ENCODE data around the gene DLEC1.

The DLEC1 gene

DNA sequence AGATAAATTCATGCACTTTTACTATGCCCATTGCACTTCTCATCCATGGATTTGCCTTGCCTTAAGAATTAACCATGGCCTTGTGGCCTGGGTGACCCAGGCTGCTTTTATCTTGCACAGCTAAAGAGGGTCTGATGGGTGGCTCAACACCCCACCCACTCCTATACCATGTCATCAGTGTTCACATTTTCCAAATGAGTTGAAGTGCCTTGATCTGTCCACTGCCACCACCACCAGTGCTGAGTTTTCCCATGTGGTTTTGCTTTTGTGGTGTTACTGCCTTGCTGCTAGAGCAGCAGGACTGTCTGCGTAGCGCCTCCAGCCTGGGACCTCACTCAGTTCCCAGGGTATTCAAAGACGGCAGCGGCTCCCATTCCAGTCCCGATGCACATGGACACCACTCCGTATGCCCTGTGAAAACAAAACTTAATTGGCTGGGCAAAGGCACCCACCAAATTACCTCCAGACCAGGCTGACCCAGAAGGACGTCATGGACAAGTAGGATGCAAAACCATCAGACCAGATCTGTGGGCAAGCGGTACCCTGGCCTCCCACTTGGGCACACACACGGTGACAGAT is 83.8 kb downstream of the DLEC1 start:
- Histone ChIP-seq H3K9ac (ENCODE audit: insufficient read length, low read depth) (no peak overlapping the region), H3K4me1 (ENCODE audit: insufficient read depth, insufficient read length) (no peaks in the 10 kb centered on the region), H3K9me3 (ENCODE audit: insufficient read depth, low read length) (no peaks in the 10 kb centered on the region), H3K4me3 (ENCODE audit: insufficient read length, low read depth) (no peak overlapping the region), H3K36me3 (ENCODE audit: insufficient read depth, insufficient read length, low read length) (peaks cover 87% of the 10 kb centered on the region), H3K27me3 (ENCODE audit: insufficient read depth, insufficient read length) (no peaks in the 10 kb centered on the region)
- TF ChIP-seq YY1 (IDR thresholded peaks at IDR 0.05; ENCODE audit: insufficient read depth, insufficient read length), result no peak
- TF ChIP-seq SUZ12 (IDR thresholded peaks at IDR 0.05; ENCODE audit: extremely low read depth, insufficient read depth, insufficient read length), result no peak
- TF ChIP-seq ZNF274 (IDR thresholded peaks at IDR 0.05; ENCODE audit: low read depth, low read length), result no peak
- DNase-seq (ENCODE audit: low read depth, low spot score), result no peak

DNA sequence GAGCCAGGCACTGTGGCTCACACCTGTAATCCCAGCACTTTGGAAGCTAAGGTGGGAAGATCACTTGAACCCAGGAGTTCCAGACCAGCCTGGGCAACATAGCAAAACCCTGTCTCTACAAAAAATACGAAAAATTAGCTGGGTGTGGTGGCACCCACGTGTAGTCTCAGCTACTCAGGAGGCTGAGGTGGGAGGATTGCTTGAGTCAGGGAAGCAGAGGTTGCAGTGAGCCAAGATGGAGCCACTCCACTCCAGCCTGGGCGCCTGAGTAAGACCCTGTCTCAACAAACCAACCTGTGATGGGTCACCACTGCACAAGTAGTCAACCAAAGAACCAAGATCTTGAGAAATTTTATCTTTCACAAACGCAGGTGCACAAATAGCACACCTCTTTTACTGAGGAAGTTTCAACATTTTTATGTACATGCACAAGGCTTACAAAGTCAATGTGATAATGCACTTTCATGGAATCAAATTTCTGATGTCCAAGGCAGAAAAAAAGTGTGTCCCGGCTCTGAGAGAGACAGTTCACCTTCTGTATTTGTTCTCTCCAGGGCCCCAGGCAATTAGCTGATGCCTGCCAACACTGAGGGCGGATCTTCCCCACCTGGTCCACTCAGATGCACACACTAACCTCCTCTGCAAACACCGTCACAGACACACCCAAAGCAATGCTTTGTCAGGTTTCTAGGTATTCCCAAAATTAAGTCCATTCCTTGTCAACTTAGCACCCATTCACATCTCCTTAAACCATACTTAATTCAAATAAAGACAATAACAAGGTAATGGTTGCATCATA is 85.5 kb downstream of the DLEC1 start:
- TF ChIP-seq SUZ12 (IDR thresholded peaks at IDR 0.05; ENCODE audit: extremely low read depth, insufficient read depth, insufficient read length) (no peak), YY1 (IDR thresholded peaks at IDR 0.05; ENCODE audit: insufficient read depth, insufficient read length) (no peak), ZNF274 (IDR thresholded peaks at IDR 0.05; ENCODE audit: low read depth, low read length) (no peak)
- H3K4me1 ChIP-seq (ENCODE audit: insufficient read depth, insufficient read length), result no peaks in the 10 kb centered on the region
- no peak for DNase-seq (ENCODE audit: low read depth, low spot score)
- H3K27me3 ChIP-seq (ENCODE audit: insufficient read depth, insufficient read length), result no peaks in the 10 kb centered on the region
- H3K9ac ChIP-seq (ENCODE audit: insufficient read length, low read depth), result no peak overlapping the region
- H3K36me3 ChIP-seq (ENCODE audit: insufficient read depth, insufficient read length, low read length), result peaks cover 92% of the 10 kb centered on the region
- H3K4me3 ChIP-seq (ENCODE audit: insufficient read length, low read depth), result no peak overlapping the region
- H3K9me3 ChIP-seq (ENCODE audit: insufficient read depth, low read length), result no peaks in the 10 kb centered on the region

DNA sequence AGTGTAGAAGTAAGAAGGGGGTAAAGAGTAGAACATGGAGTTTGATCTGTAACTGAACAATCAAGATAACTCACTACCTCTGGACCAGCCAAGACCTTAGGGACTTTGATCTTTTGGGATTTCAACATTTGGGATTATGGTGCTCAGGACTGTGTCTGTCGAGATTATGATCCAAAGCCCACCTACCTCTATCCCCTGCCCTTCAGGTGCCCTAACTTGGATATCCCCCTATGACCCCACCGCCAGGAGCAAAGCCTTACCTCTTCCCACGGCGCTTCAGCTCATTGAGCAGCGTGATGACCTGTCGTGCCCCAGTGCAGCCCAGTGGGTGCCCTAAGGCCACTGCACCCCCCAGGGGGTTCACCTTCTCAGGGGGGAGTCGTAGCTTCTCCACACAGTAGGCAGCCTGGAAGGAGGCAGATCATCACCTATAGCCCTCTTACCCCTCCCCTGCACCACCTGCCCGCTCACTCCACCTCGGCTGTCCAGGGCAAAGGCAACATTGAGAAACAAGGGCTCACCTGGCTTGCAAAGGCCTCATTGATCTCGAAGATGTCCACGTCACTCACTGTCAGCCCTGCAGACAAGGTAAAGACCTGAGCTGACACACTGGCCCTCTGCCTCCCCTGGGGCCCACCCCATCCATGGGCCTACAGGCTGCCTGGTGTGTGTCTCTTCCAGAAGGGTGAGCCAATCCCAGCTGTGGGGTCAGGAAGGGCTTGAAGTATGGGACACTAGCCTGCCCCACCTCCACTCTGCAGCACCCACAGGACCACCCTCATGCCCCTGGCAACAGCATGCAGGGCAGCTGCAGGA is 86.5 kb downstream of the DLEC1 start:
- Histone ChIP-seq H3K4me3 (ENCODE audit: insufficient read length, low read depth) (no peak overlapping the region), H3K4me1 (ENCODE audit: insufficient read depth, insufficient read length) (no peaks in the 10 kb centered on the region), H3K9me3 (ENCODE audit: insufficient read depth, low read length) (no peaks in the 10 kb centered on the region), H3K27me3 (ENCODE audit: insufficient read depth, insufficient read length) (no peaks in the 10 kb centered on the region), H3K36me3 (ENCODE audit: insufficient read depth, insufficient read length, low read length) (peaks cover 92% of the 10 kb centered on the region), H3K9ac (ENCODE audit: insufficient read length, low read depth) (no peak overlapping the region)
- no peak for DNase-seq (ENCODE audit: low read depth, low spot score)
- TF ChIP-seq ZNF274 (IDR thresholded peaks at IDR 0.05; ENCODE audit: low read depth, low read length) (no peak), YY1 (IDR thresholded peaks at IDR 0.05; ENCODE audit: insufficient read depth, insufficient read length) (no peak), SUZ12 (IDR thresholded peaks at IDR 0.05; ENCODE audit: extremely low read depth, insufficient read depth, insufficient read length) (no peak)

DNA sequence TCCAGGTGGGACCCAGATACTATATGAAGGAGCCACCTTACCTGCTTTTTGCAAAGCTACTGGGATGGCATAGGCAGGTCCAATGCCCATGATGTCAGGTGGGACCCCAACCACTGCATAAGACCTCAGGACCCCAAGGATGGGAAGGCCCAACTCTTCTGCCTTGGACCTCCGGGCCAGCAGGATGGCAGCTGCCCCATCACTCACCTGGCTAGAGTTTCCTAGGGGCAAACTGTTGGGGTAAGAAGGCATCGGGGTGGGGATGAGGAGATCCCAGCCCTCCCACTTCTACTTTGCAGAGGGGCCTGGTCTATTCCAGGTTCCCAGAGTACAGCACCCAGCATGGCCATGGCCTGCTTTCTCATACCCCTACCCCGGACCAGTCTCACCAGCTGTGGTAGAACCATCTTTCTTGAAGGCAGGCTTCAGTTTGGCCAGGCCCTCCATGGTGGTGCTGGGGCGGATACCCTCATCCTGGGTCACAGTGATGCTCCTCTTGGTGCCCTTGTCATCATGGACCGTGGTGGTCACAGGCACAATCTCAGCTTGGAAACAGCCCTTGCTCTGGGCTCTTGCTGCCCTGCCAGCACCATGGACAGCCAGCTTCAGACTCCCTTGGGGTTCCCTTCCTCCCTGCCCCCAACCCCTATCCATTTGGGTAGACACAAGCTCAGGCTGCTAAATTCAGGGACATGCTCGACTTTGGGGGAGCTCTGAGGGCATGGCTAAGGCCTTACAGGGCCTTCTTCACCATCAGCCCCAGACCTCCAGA is 87.3 kb downstream of the DLEC1 start:
- no peak for DNase-seq (ENCODE audit: low read depth, low spot score)
- H3K9me3 ChIP-seq (ENCODE audit: insufficient read depth, low read length), result no peaks in the 10 kb centered on the region
- TF ChIP-seq ZNF274 (IDR thresholded peaks at IDR 0.05; ENCODE audit: low read depth, low read length) (no peak), YY1 (IDR thresholded peaks at IDR 0.05; ENCODE audit: insufficient read depth, insufficient read length) (no peak), SUZ12 (IDR thresholded peaks at IDR 0.05; ENCODE audit: extremely low read depth, insufficient read depth, insufficient read length) (no peak)
- H3K9ac ChIP-seq (ENCODE audit: insufficient read length, low read depth), result no peak overlapping the region
- H3K4me3 ChIP-seq (ENCODE audit: insufficient read length, low read depth), result no peak overlapping the region
- no peaks in the 10 kb centered on the region for H3K4me1 ChIP-seq (ENCODE audit: insufficient read depth, insufficient read length)
- no peaks in the 10 kb centered on the region for H3K27me3 ChIP-seq (ENCODE audit: insufficient read depth, insufficient read length)
- peaks cover 93% of the 10 kb centered on the region for H3K36me3 ChIP-seq (ENCODE audit: insufficient read depth, insufficient read length, low read length)

DNA sequence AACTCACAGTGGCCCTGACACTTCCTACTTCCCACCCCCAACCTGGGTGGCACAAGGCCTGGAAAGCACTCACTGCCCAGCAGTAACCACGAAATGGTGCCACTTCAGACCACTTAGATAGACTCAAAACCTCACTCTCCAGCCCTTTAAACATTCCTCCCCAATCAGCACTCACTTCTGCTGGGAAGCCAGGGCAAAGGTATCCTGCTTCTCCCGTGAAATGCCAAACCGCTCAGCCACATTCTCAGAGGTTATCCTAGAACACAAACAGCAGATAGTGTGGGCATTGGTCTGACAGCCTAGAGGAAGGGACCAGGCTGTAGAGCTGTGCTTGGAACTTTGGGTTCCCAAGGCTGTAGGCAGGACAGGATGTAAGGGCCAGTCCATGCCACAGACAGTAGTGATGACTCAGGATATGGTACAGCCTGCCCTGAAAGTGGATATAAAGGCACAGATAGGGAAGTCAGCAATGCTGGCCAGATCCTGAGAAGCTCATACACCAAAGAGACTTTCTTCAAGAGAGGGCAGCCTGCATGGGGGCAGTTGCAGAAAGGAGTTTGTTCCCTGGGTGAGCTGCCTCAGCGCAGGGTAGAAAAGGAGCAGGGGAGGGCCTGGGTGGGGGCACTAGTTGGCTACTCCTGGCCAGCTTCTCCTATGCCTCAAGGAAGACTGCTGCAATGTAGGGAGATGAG is 88.7 kb downstream of the DLEC1 start:
- Histone ChIP-seq H3K36me3 (ENCODE audit: insufficient read depth, insufficient read length, low read length) (peaks cover 93% of the 10 kb centered on the region), H3K9me3 (ENCODE audit: insufficient read depth, low read length) (no peaks in the 10 kb centered on the region), H3K27me3 (ENCODE audit: insufficient read depth, insufficient read length) (no peaks in the 10 kb centered on the region), H3K4me1 (ENCODE audit: insufficient read depth, insufficient read length) (peaks cover 4% of the 10 kb centered on the region), H3K4me3 (ENCODE audit: insufficient read length, low read depth) (no peak overlapping the region), H3K9ac (ENCODE audit: insufficient read length, low read depth) (no peak overlapping the region)
- TF ChIP-seq YY1 (IDR thresholded peaks at IDR 0.05; ENCODE audit: insufficient read depth, insufficient read length), result no peak
- no peak for TF ChIP-seq ZNF274 (IDR thresholded peaks at IDR 0.05; ENCODE audit: low read depth, low read length)
- TF ChIP-seq SUZ12 (IDR thresholded peaks at IDR 0.05; ENCODE audit: extremely low read depth, insufficient read depth, insufficient read length), result no peak
- no peak for DNase-seq (ENCODE audit: low read depth, low spot score)

DNA sequence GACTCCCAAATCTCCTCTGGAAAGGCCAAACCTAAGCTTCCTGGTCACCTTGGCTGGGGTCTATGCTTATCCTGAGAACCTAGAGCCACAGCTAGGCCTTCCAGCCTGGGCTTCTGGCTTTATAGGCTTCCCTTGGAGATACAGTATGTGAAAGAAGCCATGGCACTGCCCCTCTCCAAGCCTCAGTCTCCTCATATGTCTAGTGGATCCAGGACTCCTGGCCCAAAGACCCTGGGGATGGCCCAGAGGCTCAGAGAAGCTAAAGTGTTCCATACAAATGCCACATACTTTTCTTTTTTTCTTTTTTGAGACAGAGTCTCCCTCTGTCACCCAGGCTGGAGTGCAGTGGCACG is 89.3 kb downstream of the DLEC1 start:
- no peak overlapping the region for H3K9ac ChIP-seq (ENCODE audit: insufficient read length, low read depth)
- H3K27me3 ChIP-seq (ENCODE audit: insufficient read depth, insufficient read length), result no peaks in the 10 kb centered on the region
- TF ChIP-seq ZNF274 (IDR thresholded peaks at IDR 0.05; ENCODE audit: low read depth, low read length) (no peak), YY1 (IDR thresholded peaks at IDR 0.05; ENCODE audit: insufficient read depth, insufficient read length) (no peak), SUZ12 (IDR thresholded peaks at IDR 0.05; ENCODE audit: extremely low read depth, insufficient read depth, insufficient read length) (no peak)
- H3K36me3 ChIP-seq (ENCODE audit: insufficient read depth, insufficient read length, low read length), result peaks cover 93% of the 10 kb centered on the region
- H3K4me1 ChIP-seq (ENCODE audit: insufficient read depth, insufficient read length), result peaks cover 4% of the 10 kb centered on the region
- H3K4me3 ChIP-seq (ENCODE audit: insufficient read length, low read depth), result no peak overlapping the region
- no peak for DNase-seq (ENCODE audit: low read depth, low spot score)
- no peaks in the 10 kb centered on the region for H3K9me3 ChIP-seq (ENCODE audit: insufficient read depth, low read length)

All from NT2/D1 (cell line).